Measurements from ENCODE around the gene CABLES1.

DNA sequence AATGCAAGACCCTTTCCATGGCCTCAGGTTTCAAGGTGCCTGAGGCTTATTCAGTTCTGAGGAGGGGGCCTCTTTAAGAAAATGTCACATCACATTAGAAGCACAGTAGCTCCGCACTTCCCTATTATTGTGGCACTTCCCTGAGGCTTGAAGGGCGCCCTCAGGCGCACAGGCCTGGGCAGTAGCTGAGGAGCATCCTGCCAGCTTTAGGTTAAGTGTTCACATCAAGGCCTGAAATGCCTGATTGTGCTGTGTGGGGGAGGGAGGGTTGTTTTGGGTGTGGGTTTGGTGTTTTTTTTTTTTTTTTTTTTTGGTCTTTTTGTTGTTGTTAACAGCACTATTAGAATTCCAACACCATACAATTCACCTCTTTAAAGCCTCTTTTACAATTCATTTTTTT is 107.9 kb downstream of the CABLES1 start:
- TF ChIP-seq, protein P1, sequence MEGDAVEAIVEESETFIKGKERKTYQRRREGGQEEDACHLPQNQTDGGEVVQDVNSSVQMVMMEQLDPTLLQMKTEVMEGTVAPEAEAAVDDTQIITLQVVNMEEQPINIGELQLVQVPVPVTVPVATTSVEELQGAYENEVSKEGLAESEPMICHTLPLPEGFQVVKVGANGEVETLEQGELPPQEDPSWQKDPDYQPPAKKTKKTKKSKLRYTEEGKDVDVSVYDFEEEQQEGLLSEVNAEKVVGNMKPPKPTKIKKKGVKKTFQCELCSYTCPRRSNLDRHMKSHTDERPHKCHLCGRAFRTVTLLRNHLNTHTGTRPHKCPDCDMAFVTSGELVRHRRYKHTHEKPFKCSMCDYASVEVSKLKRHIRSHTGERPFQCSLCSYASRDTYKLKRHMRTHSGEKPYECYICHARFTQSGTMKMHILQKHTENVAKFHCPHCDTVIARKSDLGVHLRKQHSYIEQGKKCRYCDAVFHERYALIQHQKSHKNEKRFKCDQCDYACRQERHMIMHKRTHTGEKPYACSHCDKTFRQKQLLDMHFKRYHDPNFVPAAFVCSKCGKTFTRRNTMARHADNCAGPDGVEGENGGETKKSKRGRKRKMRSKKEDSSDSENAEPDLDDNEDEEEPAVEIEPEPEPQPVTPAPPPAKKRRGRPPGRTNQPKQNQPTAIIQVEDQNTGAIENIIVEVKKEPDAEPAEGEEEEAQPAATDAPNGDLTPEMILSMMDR (IDR thresholded peaks at IDR 0.05): no peak
- TF ChIP-seq POLR2A (IDR thresholded peaks at IDR 0.05): no peak

All from uterus (tissue), 2 donors.